Glutamatergic neuron (in vitro differentiated cells): ENCODE measurements around the gene STARD10. TPM values are rescaled to one million over a fixed set of nuclear protein-coding genes. Genes with fewer than 3 reads are reported as not detected.

Source experiments
- DNase-seq: peaks from one replicate; pipeline ENCODE4 v3.0.0; 2022
- H3K27ac Mint-ChIP-seq: one replicate; pipeline ENCODE4 v1.8.0; 2020; ENCODE audit warnings: mild to moderate bottlenecking, mixed read lengths, inconsistent platforms; ENCODE audit not compliant: unreplicated experiment
- H3K27me3 Mint-ChIP-seq: one replicate; pipeline ENCODE4 v1.8.0; 2020; ENCODE audit warnings: mild to moderate bottlenecking, moderate library complexity, mixed read lengths, inconsistent platforms; ENCODE audit not compliant: unreplicated experiment
- H3K36me3 Mint-ChIP-seq: one replicate; pipeline ENCODE4 v1.8.0; 2020; ENCODE audit warnings: mild to moderate bottlenecking, mixed read lengths, inconsistent platforms; ENCODE audit not compliant: unreplicated experiment
- H3K4me1 Mint-ChIP-seq: one replicate; pipeline ENCODE4 v1.8.0; 2020; ENCODE audit warnings: mild to moderate bottlenecking, low read depth, mixed read lengths, inconsistent platforms; ENCODE audit not compliant: unreplicated experiment
- H3K4me3 Mint-ChIP-seq: one replicate; pipeline ENCODE4 v1.8.0; 2020; ENCODE audit warnings: mild to moderate bottlenecking, mixed read lengths, inconsistent platforms; ENCODE audit not compliant: unreplicated experiment
- H3K9me3 Mint-ChIP-seq: one replicate; pipeline ENCODE4 v1.8.0; 2020; ENCODE audit warnings: mild to moderate bottlenecking, moderate library complexity, mixed read lengths, inconsistent platforms; ENCODE audit not compliant: unreplicated experiment
- CTCF ChIP-seq: fragments of 200-600 bp; sonication (generic); IDR thresholded peaks from one replicate; pipeline ENCODE4 v1.5.0; 2021; ENCODE audit not compliant: partially characterized antibody, unreplicated experiment
- total RNA-seq: library from RNA; stranded (reverse); fragmentation: NEBNext Ultra II Directional; extraction: Animal tissue kit (Norgen Biotek cat#: 25700); gene quantifications from one replicate; pipeline ENCODE4 v1.2.1, GENCODE V29; 2021; ENCODE audit not compliant: unreplicated experiment

STARD10 gene
- total RNA-seq, 1 donor from 2014 or later: 13.5 TPM

GRCh38 chr11:72789493-72790131 is 4.2 kb downstream of the STARD10 start:
- DNase-seq: no peak
- no peak overlapping the region for H3K27ac Mint-ChIP-seq
- H3K4me3 Mint-ChIP-seq: no peak overlapping the region
- H3K36me3 Mint-ChIP-seq: no peaks in the 10 kb centered on the region
- peaks cover 11% of the 10 kb centered on the region for H3K4me1 Mint-ChIP-seq
- H3K9me3 Mint-ChIP-seq: peaks cover 2% of the 10 kb centered on the region
- H3K27me3 Mint-ChIP-seq: peaks cover 4% of the 10 kb centered on the region
- no peak for TF ChIP-seq CTCF

- H3K4me3 Mint-ChIP-seq: no peak overlapping the region
- H3K27me3 Mint-ChIP-seq: peaks cover 4% of the 10 kb centered on the region
- no peaks in the 10 kb centered on the region for H3K36me3 Mint-ChIP-seq
- H3K27ac Mint-ChIP-seq: no peak overlapping the region
- DNase-seq: no peak
- peaks cover 2% of the 10 kb centered on the region for H3K9me3 Mint-ChIP-seq
- no peak for TF ChIP-seq CTCF
- peaks cover 5% of the 10 kb centered on the region for H3K4me1 Mint-ChIP-seq
Observed at GRCh38 chr11:72788241-72788640, 5.6 kb downstream of the STARD10 start.

- DNase-seq: no peak
Observed at GRCh38 chr11:72787216-72788104, 6.4 kb downstream of the STARD10 start.

GRCh38 chr11:72786305-72787215 is 7.3 kb downstream of the STARD10 start:
- no peak overlapping the region for H3K27ac Mint-ChIP-seq
- no peaks in the 10 kb centered on the region for H3K36me3 Mint-ChIP-seq
- peaks cover 2% of the 10 kb centered on the region for H3K9me3 Mint-ChIP-seq
- H3K4me1 Mint-ChIP-seq: peaks cover 5% of the 10 kb centered on the region
- no peak for TF ChIP-seq CTCF
- no peak overlapping the region for H3K4me3 Mint-ChIP-seq
- H3K27me3 Mint-ChIP-seq: peaks cover 10% of the 10 kb centered on the region
- DNase-seq: no peak

More at GRCh38 chr11:72787216-72788104, 6.4 kb downstream of the STARD10 start:
- Mint-ChIP-seq H3K9me3 (peaks cover under 1% of the 10 kb centered on the region), H3K27me3 (peaks cover 7% of the 10 kb centered on the region), H3K4me1 (peaks cover 3% of the 10 kb centered on the region), H3K27ac (no peak overlapping the region), H3K4me3 (no peak overlapping the region), H3K36me3 (no peaks in the 10 kb centered on the region)
- TF ChIP-seq CTCF: peak; percentile 31
